IPS-18a (cell line): ENCODE results near the gene PSMB5.
A peak's percentile ranks its signal among the peaks of the same experiment; 100 is the strongest.

Source experiments
- H3K27ac ChIP-seq: one replicate; pipeline ENCODE4 v1.5.1; 2013; ENCODE audit warnings: low read length
- H3K27me3 ChIP-seq: one replicate; pipeline ENCODE4 v1.6.1; 2013; ENCODE audit warnings: mild to moderate bottlenecking, low read length; ENCODE audit not compliant: control insufficient read depth, insufficient read depth
- H3K36me3 ChIP-seq: one replicate; pipeline ENCODE4 v1.6.1; 2013; ENCODE audit warnings: low read depth, low read length; ENCODE audit not compliant: control insufficient read depth
- H3K4me1 ChIP-seq: one replicate; pipeline ENCODE4 v1.6.1; 2013; ENCODE audit warnings: low read depth, low read length; ENCODE audit not compliant: control insufficient read depth
- H3K4me3 ChIP-seq: one replicate; pipeline ENCODE4 v1.5.1; 2013; ENCODE audit warnings: low read length
- H3K9ac ChIP-seq: one replicate; pipeline ENCODE4 v1.6.1; 2013; ENCODE audit warnings: mild to moderate bottlenecking, low read length, moderate library complexity
- H3K9me3 ChIP-seq: one replicate; pipeline ENCODE4 v1.6.1; 2013; ENCODE audit warnings: low read depth, low read length; ENCODE audit not compliant: control insufficient read depth

PSMB5 gene

DNA sequence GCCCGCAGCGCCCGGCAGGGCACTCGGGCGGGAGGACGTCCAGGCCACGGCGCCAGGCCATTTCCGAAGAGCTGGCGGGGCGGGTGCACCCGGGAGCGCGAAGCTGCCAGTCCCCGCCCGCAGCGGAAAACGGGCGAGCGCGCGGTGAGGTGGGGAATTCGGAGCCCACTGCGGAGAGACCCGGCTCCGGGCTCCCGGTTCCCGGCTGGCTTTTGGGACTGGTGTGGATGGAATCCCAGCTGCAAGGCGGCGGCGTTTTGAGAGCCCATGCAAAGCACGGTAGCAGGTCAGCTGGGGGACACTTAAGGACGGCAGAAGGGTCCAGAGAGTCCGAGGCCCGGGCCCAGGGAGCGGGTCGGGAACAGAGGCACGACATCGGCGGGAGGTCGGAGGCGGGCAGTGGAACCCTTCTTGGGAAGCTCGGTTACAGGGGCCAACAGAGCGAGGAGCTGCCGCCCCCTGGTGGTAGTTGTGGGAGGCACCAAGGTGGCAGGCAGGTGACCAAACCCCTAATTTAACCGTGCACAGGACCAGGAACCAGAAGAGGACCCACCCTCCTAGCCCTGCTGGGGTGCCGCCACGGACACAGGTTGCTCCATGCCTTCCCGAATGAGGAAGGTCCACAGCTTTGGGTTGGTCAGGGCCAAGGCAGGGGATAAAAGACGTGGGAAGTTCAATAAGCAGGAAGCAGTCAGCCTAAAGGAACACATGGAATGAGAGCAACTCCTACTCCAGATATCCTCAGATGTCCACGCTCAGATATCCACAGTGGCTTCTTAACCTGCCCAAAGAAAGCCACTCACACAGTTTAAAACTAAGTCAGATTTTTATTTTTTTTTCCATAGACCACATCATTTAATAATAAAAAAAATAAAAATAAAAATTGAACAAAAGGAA is 23.3 kb upstream of the PSMB5 start:
- H3K9me3 ChIP-seq: no peaks in the 10 kb centered on the region
- peak overlapping the region; percentile 73 for H3K4me3 ChIP-seq
- no peak overlapping the region for H3K27ac ChIP-seq
- H3K27me3 ChIP-seq: peaks cover 6% of the 10 kb centered on the region
- peak overlapping the region; percentile 62 for H3K9ac ChIP-seq
- peaks cover 41% of the 10 kb centered on the region for H3K36me3 ChIP-seq
- peaks cover 10% of the 10 kb centered on the region for H3K4me1 ChIP-seq

DNA sequence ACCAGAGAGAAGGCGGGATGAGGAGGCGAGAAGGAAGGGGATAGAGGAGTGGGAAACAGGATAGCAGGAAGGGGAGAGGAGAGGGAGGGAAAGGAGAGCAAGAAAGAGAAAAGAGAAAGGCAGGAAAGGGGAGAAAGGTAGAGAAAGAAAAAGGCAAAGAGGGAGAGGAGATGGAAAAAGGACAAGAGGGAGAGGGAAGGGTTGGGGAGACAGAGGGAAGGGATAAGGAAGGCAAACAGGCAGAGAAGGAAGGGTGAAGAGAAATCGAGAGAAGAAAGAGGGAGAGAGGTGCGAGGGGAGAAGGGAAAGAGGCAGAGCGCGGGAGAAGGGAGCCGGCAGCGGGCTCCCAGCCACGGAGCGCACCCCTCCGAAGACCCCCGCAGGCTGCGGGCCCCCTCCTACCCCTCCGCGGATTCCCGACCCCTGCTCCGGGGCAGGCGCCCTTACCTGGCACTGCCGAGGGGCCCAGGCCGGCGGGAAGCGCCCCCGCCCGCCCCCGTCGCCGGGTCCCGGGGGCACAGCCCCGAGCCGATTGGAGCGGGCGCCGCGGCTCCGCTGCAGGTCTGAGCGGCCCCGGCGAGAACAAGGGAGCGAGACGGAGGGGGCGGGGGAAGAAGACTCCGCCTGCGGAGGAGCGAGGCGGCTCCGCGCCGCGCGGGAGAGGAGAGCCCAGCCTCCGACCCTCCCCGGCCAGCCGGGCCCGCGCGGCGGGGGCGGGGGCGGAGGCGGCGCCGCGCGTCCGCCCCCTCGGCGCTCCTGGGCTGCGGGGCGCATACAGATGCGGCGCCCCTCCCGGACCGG is 22.5 kb upstream of the PSMB5 start, which contains the start of gene CDH24:
CDH24 (minus strand) TSS at position 565 of the 801 bp plus-strand sequence. CDS start 1,787 bp downstream, outside the sequence.
- Histone ChIP-seq H3K4me3 (peak within 1 kb of the TSS; percentile 78), H3K9ac (peak within 1 kb of the TSS; percentile 62), H3K27ac (no peak within 1 kb of the TSS), H3K27me3 (peaks cover 6% of the 10 kb centered on the region), H3K9me3 (no peaks in the 10 kb centered on the region), H3K36me3 (peaks cover 35% of the 10 kb centered on the region), H3K4me1 (peaks cover 10% of the 10 kb centered on the region)

- Histone ChIP-seq H3K27me3 (peaks cover 6% of the 10 kb centered on the region), H3K4me1 (peaks cover 10% of the 10 kb centered on the region), H3K36me3 (peaks cover 32% of the 10 kb centered on the region), H3K27ac (no peak overlapping the region), H3K9me3 (no peaks in the 10 kb centered on the region), H3K4me3 (peak overlapping the region; percentile 78), H3K9ac (peak overlapping the region; percentile 54)
Measured at GRCh38 chr14:23056145-23056955, 21.6 kb upstream of the PSMB5 start.

GRCh38 chr14:23055621-23056144 is 21.0 kb upstream of the PSMB5 start:
- Histone ChIP-seq H3K27me3 (peaks cover 6% of the 10 kb centered on the region), H3K9ac (no peak overlapping the region), H3K27ac (no peak overlapping the region), H3K4me1 (peaks cover 10% of the 10 kb centered on the region), H3K4me3 (peak overlapping the region; percentile 78), H3K36me3 (peaks cover 26% of the 10 kb centered on the region), H3K9me3 (no peaks in the 10 kb centered on the region)

DNA sequence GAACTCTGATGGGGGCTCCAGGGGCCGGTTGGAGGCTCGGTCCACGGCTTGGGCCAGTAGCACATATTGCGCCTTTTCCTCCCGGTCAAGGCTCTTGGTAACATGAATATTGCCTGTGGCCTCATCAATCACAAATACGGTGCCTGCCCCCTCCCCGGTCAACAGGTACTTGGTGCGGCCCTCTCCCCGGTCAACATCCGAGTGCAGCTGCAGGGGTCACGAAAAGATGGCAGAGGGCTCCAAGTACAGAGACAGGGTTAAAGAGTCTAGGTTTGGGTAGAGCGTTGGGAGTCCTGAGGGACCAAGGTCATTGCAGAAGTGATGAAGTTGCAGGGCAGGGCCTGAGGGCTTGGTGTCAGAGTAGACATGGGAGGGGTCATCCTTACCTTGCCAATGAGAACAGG is 20.4 kb upstream of the PSMB5 start:
- no peaks in the 10 kb centered on the region for H3K9me3 ChIP-seq
- H3K4me3 ChIP-seq: no peak overlapping the region
- H3K36me3 ChIP-seq: peaks cover 20% of the 10 kb centered on the region
- peaks cover 10% of the 10 kb centered on the region for H3K4me1 ChIP-seq
- no peak overlapping the region for H3K9ac ChIP-seq
- H3K27me3 ChIP-seq: peaks cover 6% of the 10 kb centered on the region
- no peak overlapping the region for H3K27ac ChIP-seq

GRCh38 chr14:23054000-23054811 is 19.5 kb upstream of the PSMB5 start:
- Histone ChIP-seq H3K4me1 (peaks cover 10% of the 10 kb centered on the region), H3K36me3 (peaks cover 13% of the 10 kb centered on the region), H3K9me3 (no peaks in the 10 kb centered on the region), H3K9ac (no peak overlapping the region), H3K27me3 (peaks cover 6% of the 10 kb centered on the region), H3K4me3 (no peak overlapping the region), H3K27ac (no peak overlapping the region)

DNA sequence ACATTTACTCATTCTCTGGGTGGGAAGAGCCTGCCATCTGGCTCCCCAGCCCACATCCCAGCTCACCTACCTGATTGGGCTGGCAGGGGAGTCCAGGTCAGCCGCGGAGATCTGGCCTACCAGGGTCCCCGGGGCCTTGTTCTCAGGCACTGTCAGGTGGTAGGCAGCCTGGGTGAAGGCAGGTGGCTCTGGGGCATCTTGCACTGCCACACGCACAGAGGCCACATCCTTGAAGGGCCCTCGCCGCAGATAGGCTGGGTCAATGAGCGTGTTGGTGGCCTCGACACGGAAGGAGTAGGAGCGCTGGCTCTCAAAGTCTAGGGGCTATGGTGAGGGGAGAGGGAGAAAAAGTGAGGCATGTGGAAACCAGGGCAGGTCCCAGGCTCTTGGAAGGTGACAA is 18.7 kb upstream of the PSMB5 start:
- H3K4me3 ChIP-seq: no peak overlapping the region
- H3K27ac ChIP-seq: no peak overlapping the region
- peaks cover 6% of the 10 kb centered on the region for H3K27me3 ChIP-seq
- no peaks in the 10 kb centered on the region for H3K9me3 ChIP-seq
- peaks cover 10% of the 10 kb centered on the region for H3K4me1 ChIP-seq
- peaks cover 8% of the 10 kb centered on the region for H3K36me3 ChIP-seq
- no peak overlapping the region for H3K9ac ChIP-seq

DNA sequence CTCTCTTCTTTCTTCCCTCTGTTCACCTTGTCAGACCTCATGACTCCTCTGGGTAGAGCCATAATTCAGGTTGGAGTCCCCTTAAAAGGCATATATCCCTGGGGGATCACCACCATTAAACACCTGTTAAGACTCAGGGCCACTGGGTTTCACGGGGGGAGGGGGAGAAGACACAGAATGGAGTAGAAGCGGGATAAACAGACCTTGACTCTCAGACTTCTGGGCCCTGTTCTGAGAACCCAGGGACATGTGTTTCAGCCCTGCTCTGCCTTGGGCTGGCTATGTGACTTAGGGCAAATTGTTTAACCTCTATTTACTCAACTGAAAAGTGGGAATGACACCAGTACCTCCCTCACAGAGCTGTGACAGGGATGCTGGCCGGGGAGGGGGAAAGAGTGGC is 18.0 kb upstream of the PSMB5 start:
- Histone ChIP-seq H3K4me1 (peaks cover 10% of the 10 kb centered on the region), H3K27ac (no peak overlapping the region), H3K4me3 (no peak overlapping the region), H3K27me3 (peaks cover 6% of the 10 kb centered on the region), H3K36me3 (peaks cover 8% of the 10 kb centered on the region), H3K9me3 (no peaks in the 10 kb centered on the region), H3K9ac (no peak overlapping the region)

- peaks cover 10% of the 10 kb centered on the region for H3K4me1 ChIP-seq
- H3K9ac ChIP-seq: no peak overlapping the region
- H3K9me3 ChIP-seq: no peaks in the 10 kb centered on the region
- H3K27ac ChIP-seq: no peak overlapping the region
- H3K27me3 ChIP-seq: peaks cover 6% of the 10 kb centered on the region
- peaks cover 8% of the 10 kb centered on the region for H3K36me3 ChIP-seq
- H3K4me3 ChIP-seq: no peak overlapping the region
Measured at GRCh38 chr14:23052182-23052623, 17.5 kb upstream of the PSMB5 start.
